RPMI8226 (cell line): ENCODE data around the gene KY.

Source experiments
- DNase-seq: peaks from one replicate; pipeline ENCODE4 v3.0.0-alpha.2; 2015

KY gene

GRCh38 chr3:134643150-134643675, 7.6 kb downstream of the KY start:
- DNase-seq: no peak

- DNase-seq: no peak
These were observed 8.2 kb downstream of the KY start for GRCh38 chr3:134642445-134643149.

GRCh38 chr3:134641671-134642300, 9.0 kb downstream of the KY start:
- no peak for DNase-seq

GRCh38 chr3:134640872-134641470, 9.9 kb downstream of the KY start:
- DNase-seq: peak; percentile 45

GRCh38 chr3:134640378-134640777, 10.4 kb downstream of the KY start:
- no peak for DNase-seq

- DNase-seq: no peak
These were observed 12.3 kb downstream of the KY start for GRCh38 chr3:134638385-134639030.

- no peak for DNase-seq
These were observed 14.4 kb downstream of the KY start for GRCh38 chr3:134636406-134636805.

- no peak for DNase-seq
These were observed 20.3 kb downstream of the KY start for GRCh38 chr3:134630506-134630905.

- DNase-seq: no peak
These were observed 21.9 kb downstream of the KY start for GRCh38 chr3:134628884-134629283.

GRCh38 chr3:134627831-134628230, 23.0 kb downstream of the KY start:
- no peak for DNase-seq

GRCh38 chr3:134625885-134626741, 24.7 kb downstream of the KY start:
- DNase-seq: no peak

GRCh38 chr3:134625462-134625861, 25.4 kb downstream of the KY start:
- no peak for DNase-seq

- no peak for DNase-seq
These were observed 26.1 kb downstream of the KY start for GRCh38 chr3:134624537-134625287.

GRCh38 chr3:134623615-134624245, 27.1 kb downstream of the KY start:
- no peak for DNase-seq

- DNase-seq: no peak
These were observed 27.9 kb downstream of the KY start for GRCh38 chr3:134622806-134623365.

- DNase-seq: no peak
These were observed 29.0 kb downstream of the KY start for GRCh38 chr3:134621854-134622253.

- no peak for DNase-seq
These were observed 30.2 kb downstream of the KY start for GRCh38 chr3:134620476-134621115.

- no peak for DNase-seq
These were observed 30.9 kb downstream of the KY start for GRCh38 chr3:134619884-134620445.

GRCh38 chr3:134619301-134619615, 31.6 kb downstream of the KY start:
- no peak for DNase-seq
